Measurements from ENCODE around the gene EPB41L4A.

GRCh38 chr5:112316731-112317130 is 102.3 kb downstream of the EPB41L4A start:
- TF ChIP-seq POLR2AphosphoS5 (IDR thresholded peaks at IDR 0.05; ENCODE audit: insufficient read depth in 1 of 2, low read depth in 1 of 2) (no peak), POLR2A (IDR thresholded peaks at IDR 0.05) (no peak)
- TF ChIP-seq, protein P1, sequence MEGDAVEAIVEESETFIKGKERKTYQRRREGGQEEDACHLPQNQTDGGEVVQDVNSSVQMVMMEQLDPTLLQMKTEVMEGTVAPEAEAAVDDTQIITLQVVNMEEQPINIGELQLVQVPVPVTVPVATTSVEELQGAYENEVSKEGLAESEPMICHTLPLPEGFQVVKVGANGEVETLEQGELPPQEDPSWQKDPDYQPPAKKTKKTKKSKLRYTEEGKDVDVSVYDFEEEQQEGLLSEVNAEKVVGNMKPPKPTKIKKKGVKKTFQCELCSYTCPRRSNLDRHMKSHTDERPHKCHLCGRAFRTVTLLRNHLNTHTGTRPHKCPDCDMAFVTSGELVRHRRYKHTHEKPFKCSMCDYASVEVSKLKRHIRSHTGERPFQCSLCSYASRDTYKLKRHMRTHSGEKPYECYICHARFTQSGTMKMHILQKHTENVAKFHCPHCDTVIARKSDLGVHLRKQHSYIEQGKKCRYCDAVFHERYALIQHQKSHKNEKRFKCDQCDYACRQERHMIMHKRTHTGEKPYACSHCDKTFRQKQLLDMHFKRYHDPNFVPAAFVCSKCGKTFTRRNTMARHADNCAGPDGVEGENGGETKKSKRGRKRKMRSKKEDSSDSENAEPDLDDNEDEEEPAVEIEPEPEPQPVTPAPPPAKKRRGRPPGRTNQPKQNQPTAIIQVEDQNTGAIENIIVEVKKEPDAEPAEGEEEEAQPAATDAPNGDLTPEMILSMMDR (IDR thresholded peaks at IDR 0.05) = no peak
